H1 (cell line): ENCODE data around the gene FOXN1. TPM values are rescaled to one million over a fixed set of nuclear protein-coding genes. Genes with fewer than 3 reads are reported as not detected.

Source experiments
- CBX8 ChIP-seq: fragments of 300-800, 300-1000 bp; sonication (generic); IDR thresholded peaks from 2 replicates; pipeline ENCODE4 v1.7.1; 2016; ENCODE audit warnings: low read depth, low read length, borderline replicate concordance
- polyA plus RNA-seq, 7 experiments: library from polyadenylated mRNA; depleted of rRNA in 3 of 7; stranded (reverse) in 5 of 7; unstranded in 2 of 7; fragments of >200 nt in 5 of 7; fragments of 200-250 nt in 2 of 7; gene quantifications; 1 replicate in 5 of 7; 2 replicates in 1 of 7; 4 replicates in 1 of 7; pipeline versions ENCODE4 v1.2.1 to v1.2.3, GENCODE V29; 2011 to 2013; ENCODE audit warnings: missing spikeins in 2 of 7, mixed read lengths in 2 of 7
- total RNA-seq: library from RNA; stranded (reverse); fragmentation: NEBNext Ultra II Directional; extraction: Animal tissue kit (Norgen Biotek cat#: 25700); gene quantifications from 2 replicates; pipeline ENCODE4 v1.2.1, GENCODE V29; 2021

FOXN1 gene
- total and polyA plus RNA-seq, 2 of the 8 experiments (the other 6 are each of a cell fraction or from before 2014, with no cell fraction given): not detected

DNA sequence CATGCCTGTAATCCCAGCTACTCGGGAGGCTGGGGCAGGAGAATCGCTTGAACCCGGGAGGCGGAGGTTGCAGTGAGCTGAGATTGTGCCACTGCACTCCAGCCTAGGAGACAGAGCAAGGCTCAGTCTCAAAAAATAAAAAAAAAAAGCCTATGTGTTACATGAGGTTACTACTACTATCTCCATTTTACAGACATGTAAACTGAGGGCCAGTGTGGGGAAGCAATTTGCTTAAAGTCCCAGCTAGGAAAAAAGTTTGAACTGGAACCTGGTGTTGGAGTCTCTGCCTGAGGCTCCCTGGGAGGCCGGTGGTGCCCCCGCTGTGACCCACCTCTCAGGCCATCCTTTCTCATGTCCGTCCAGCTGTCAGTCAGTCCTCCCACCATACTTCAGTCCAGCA is 28.2 kb upstream of the FOXN1 start (continued):
- TF ChIP-seq CBX8: no peak
